Epithelial cell of prostate (primary cell): ENCODE data around the gene NOTCH2NLA.
"Not testable (repeated sequence)": the region's sequence is repeated elsewhere in the genome, so short reads cannot be mapped to it uniquely, and the experiment has no call there.

Experiments
- DNase-seq: peaks from one replicate; pipeline ENCODE4 v3.0.0-alpha.2; 2011; ENCODE audit warnings: low read depth, low spot score
- H3K27ac ChIP-seq: fragments of 450-650 bp; 2 replicates; pipeline ENCODE4 v1.5.1; 2017; ENCODE audit warnings: mild to moderate bottlenecking

Gene NOTCH2NLA

GRCh38 chr1:146174531-146174930 is 54.3 kb downstream of the NOTCH2NLA start:
- DNase-seq, H3K27ac ChIP-seq: not testable (repeated sequence)

GRCh38 chr1:146167740-146168139 is 61.1 kb downstream of the NOTCH2NLA start:
- DNase-seq = not testable (repeated sequence)

GRCh38 chr1:146167273-146167672 is 61.5 kb downstream of the NOTCH2NLA start:
- not testable (repeated sequence) for H3K27ac ChIP-seq, DNase-seq

More at GRCh38 chr1:146167740-146168139, 61.1 kb downstream of the NOTCH2NLA start:
- H3K27ac ChIP-seq = not testable (repeated sequence)

- DNase-seq, H3K27ac ChIP-seq: not testable (repeated sequence)
Observed at GRCh38 chr1:146144465-146144864, 84.4 kb downstream of the NOTCH2NLA start, which contains the start of gene NBPF10. TSS of gene NBPF10 (minus strand) at chr1:146144804. CDS start at chr1:146144769, 35 bp downstream.
